ENCODE results near the gene NIP7.

DNA sequence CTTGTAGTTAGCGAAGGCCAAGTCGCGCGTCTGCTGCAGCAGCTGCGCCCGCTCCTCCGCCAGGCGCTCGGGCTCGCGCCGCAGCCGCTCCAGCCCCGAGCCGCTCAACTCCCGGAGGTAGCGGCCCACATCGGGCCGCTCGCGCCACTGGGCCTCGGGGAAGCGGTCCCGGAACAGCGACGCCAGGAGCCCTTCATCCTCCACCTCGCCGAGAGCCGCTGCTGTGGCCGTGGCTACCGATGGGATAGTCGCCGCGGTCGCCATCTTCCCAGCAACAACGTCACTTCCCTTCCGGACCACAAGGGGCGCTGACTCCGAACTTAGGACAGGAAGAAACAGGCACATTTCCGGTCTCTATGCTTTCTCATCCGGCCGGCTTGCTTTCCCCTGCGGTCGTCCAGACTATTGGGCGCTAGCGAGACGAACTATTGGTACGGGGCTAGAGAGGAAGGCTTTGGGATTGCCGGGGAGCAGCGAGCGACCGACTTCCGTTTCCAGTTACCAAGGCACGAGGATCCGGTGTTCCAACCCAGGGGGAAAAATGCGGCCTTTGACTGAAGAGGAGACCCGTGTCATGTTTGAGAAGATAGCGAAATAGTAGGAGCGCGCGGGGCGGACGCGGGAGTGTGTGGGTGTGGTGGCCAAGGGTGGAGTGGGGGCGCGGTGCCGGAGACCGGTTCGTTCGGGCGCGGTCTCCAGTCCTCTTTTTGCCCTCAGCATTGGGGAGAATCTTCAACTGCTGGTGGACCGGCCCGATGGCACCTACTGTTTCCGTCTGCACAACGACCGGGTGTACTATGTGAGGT lies at the start of gene NIP7, which contains the start of gene COG8:
- TF ChIP-seq CREBBP (IDR thresholded peaks at IDR 0.05; ENCODE audit: low read depth, low read length) (no peak), ZNF551 (CRISPR knock-in tag; IDR thresholded peaks at IDR 0.05) (no peak), POLR2AphosphoS5 (IDR thresholded peaks at IDR 0.05; ENCODE audit: control insufficient read depth, insufficient read depth, low read depth, low read length) (peak; percentile 89), XRCC5 (IDR thresholded peaks at IDR 0.05; ENCODE audit: low read depth, low read length) (peak; percentile 76; the same call in 1 of the 2 replicates), TEAD4 (IDR thresholded peaks at IDR 0.05; ENCODE audit: low read length) (no peak), TEAD4 (CRISPR knock-in tag; IDR thresholded peaks at IDR 0.05; ENCODE audit: borderline replicate concordance) (no peak), SIN3B (IDR thresholded peaks at IDR 0.05; ENCODE audit: low read depth) (peak; percentile 90), LARP7 (IDR thresholded peaks at IDR 0.05) (0 out of 2 replicates have a peak, but pooled peaks have one; percentile 33), CEBPB (tag; IDR thresholded peaks at IDR 0.05) (no peak), NCOR1 (IDR thresholded peaks at IDR 0.05) (peak; percentile 39; the same call in 1 of the 2 replicates)
- TF ChIP-seq, protein P1, sequence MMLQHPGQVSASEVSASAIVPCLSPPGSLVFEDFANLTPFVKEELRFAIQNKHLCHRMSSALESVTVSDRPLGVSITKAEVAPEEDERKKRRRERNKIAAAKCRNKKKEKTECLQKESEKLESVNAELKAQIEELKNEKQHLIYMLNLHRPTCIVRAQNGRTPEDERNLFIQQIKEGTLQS (IDR thresholded peaks at IDR 0.05) = peak; percentile 16; the same call in 1 of the 2 replicates
- TF ChIP-seq, protein P1 (CRISPR knock-in tag; conservative IDR thresholded peaks at IDR 0.05) = 0 out of 2 replicates have a peak, but pooled peaks have one; percentile 35

Data from K562 (cell line).